ENCODE data around the gene WASHC3.

- no peak for TF ChIP-seq CTCF (IDR thresholded peaks at IDR 0.05)
- no peak for TF ChIP-seq POLR2A (IDR thresholded peaks at IDR 0.05)
These were observed 49.0 kb upstream of the WASHC3 start for GRCh38 chr12:102110782-102111181.
